ENCODE data around the gene OTUD1. TPM values are rescaled to one million over a fixed set of nuclear protein-coding genes. Genes with fewer than 3 reads are reported as not detected.

OTUD1 gene
- total and polyA plus RNA-seq, 12 donors: 4.8 to 31.1 (median 15.1) TPM

GRCh38 chr10:23417254-23417653 lies 21.6 kb upstream of the OTUD1 start:
- H3K27ac ChIP-seq: no peak overlapping the region
- H3K9me3 ChIP-seq (replicated peaks in 1 of 3): no peaks in the 10 kb centered on the region
- intact Hi-C loops (cut with DNase I): no loop called here
- H3K4me3 ChIP-seq: no peak overlapping the region
- no peak for TF ChIP-seq CTCF (IDR thresholded peaks at IDR 0.05)
- TF ChIP-seq POLR2A (IDR thresholded peaks at IDR 0.05): no peak
- H3K27me3 ChIP-seq: no peaks in the 10 kb centered on the region
- peaks cover 8 to 15% of the 10 kb centered on the region in 2 donors for H3K4me1 ChIP-seq (replicated peaks in 1 of 2)
- no peak for DNase-seq
- H3K36me3 ChIP-seq (replicated peaks in 1 of 2): no peaks in the 10 kb centered on the region
- WGBS, 4 donors: 57 to 73% (median 63%) methylated on average over 1 of the region's 1 CpG

- Histone ChIP-seq H3K4me3 (no peak overlapping the region), H3K27ac (no peak overlapping the region), H3K9me3 (replicated peaks in 1 of 3) (no peaks in the 10 kb centered on the region), H3K36me3 (replicated peaks in 1 of 2) (no peaks in the 10 kb centered on the region), H3K27me3 (no peaks in the 10 kb centered on the region), H3K4me1 (replicated peaks in 1 of 2) (peaks cover 8 to 13% of the 10 kb centered on the region in 2 donors)
- intact Hi-C loops (cut with DNase I): no loop called here
- no peak for TF ChIP-seq CTCF (IDR thresholded peaks at IDR 0.05)
- no peak for TF ChIP-seq POLR2A (IDR thresholded peaks at IDR 0.05)
- WGBS, 4 donors: 91 to 99% (median 92%) methylated on average over 3 of the region's 3 CpGs
- DNase-seq: no peak
These were observed 20.7 kb upstream of the OTUD1 start for GRCh38 chr10:23418051-23418681.

- DNase-seq: no peak
- WGBS, 4 donors: 70 to 89% (median 83%) methylated on average over 5 of the region's 5 CpGs
- no peaks in the 10 kb centered on the region for H3K9me3 ChIP-seq (replicated peaks in 1 of 3)
These were observed 19.7 kb upstream of the OTUD1 start for GRCh38 chr10:23419201-23419600.

GRCh38 chr10:23419655-23420329 lies 19.1 kb upstream of the OTUD1 start:
- H3K36me3 ChIP-seq (replicated peaks in 1 of 2): no peaks in the 10 kb centered on the region
- TF ChIP-seq CTCF (IDR thresholded peaks at IDR 0.05) (no peak), POLR2A (IDR thresholded peaks at IDR 0.05) (no peak)

More at GRCh38 chr10:23419201-23419600, 19.7 kb upstream of the OTUD1 start:
- TF ChIP-seq POLR2A (IDR thresholded peaks at IDR 0.05) (no peak), CTCF (IDR thresholded peaks at IDR 0.05) (no peak)
- Histone ChIP-seq H3K4me3 (no peak overlapping the region), H3K27me3 (no peaks in the 10 kb centered on the region), H3K36me3 (replicated peaks in 1 of 2) (no peaks in the 10 kb centered on the region), H3K27ac (no peak overlapping the region), H3K4me1 (replicated peaks in 1 of 2) (peaks cover 8 to 13% of the 10 kb centered on the region in 2 donors)
- intact Hi-C loops (cut with DNase I): no loop called here

More at GRCh38 chr10:23419655-23420329, 19.1 kb upstream of the OTUD1 start:
- Histone ChIP-seq H3K27ac (no peak overlapping the region), H3K4me1 (replicated peaks in 1 of 2) (peaks cover 8 to 13% of the 10 kb centered on the region in 2 donors), H3K9me3 (replicated peaks in 1 of 3) (no peaks in the 10 kb centered on the region), H3K4me3 (no peak overlapping the region), H3K27me3 (no peaks in the 10 kb centered on the region)
- intact Hi-C loops (cut with DNase I): no loop called here
- 78 to 94% (median 92%) methylated on average over 7 of the region's 7 CpGs for WGBS, 4 donors
- no peak for DNase-seq
